ENCODE data around the gene MBNL1.

Gene MBNL1

GRCh38 chr3:152293347-152294006 is 24.7 kb downstream of the MBNL1 start:
- DNase-seq (ENCODE audit: low read depth): no peak
- no peak for TF ChIP-seq CTCF (conservative IDR thresholded peaks at IDR 0.05; ENCODE audit: low read depth, low read length)
- H3K4me3 ChIP-seq (ENCODE audit: low read depth, low read length): no peak overlapping the region

- no peak for DNase-seq (ENCODE audit: low read depth)
- H3K4me3 ChIP-seq (ENCODE audit: low read depth, low read length): no peak overlapping the region
- TF ChIP-seq CTCF (conservative IDR thresholded peaks at IDR 0.05; ENCODE audit: low read depth, low read length): no peak
Observed at GRCh38 chr3:152295344-152295743, 26.6 kb downstream of the MBNL1 start.

- TF ChIP-seq CTCF (conservative IDR thresholded peaks at IDR 0.05; ENCODE audit: low read depth, low read length): no peak
- no peak for DNase-seq (ENCODE audit: low read depth)
- H3K4me3 ChIP-seq (ENCODE audit: low read depth, low read length): no peak overlapping the region
Observed at GRCh38 chr3:152295806-152296205, 27.1 kb downstream of the MBNL1 start.

- no peak for TF ChIP-seq CTCF (conservative IDR thresholded peaks at IDR 0.05; ENCODE audit: low read depth, low read length)
- no peak overlapping the region for H3K4me3 ChIP-seq (ENCODE audit: low read depth, low read length)
Observed at GRCh38 chr3:152296382-152296781, 27.7 kb downstream of the MBNL1 start.

GRCh38 chr3:152296971-152297370 is 28.2 kb downstream of the MBNL1 start:
- no peak overlapping the region for H3K4me3 ChIP-seq (ENCODE audit: low read depth, low read length)
- no peak for TF ChIP-seq CTCF (conservative IDR thresholded peaks at IDR 0.05; ENCODE audit: low read depth, low read length)
- no peak for DNase-seq (ENCODE audit: low read depth)

More at GRCh38 chr3:152296382-152296781, 27.7 kb downstream of the MBNL1 start:
- DNase-seq (ENCODE audit: low read depth): no peak

GRCh38 chr3:152298393-152299248 is 29.9 kb downstream of the MBNL1 start:
- no peak for TF ChIP-seq CTCF (conservative IDR thresholded peaks at IDR 0.05; ENCODE audit: low read depth, low read length)
- peak overlapping the region; percentile 58 for H3K4me3 ChIP-seq (ENCODE audit: low read depth, low read length)
- DNase-seq (ENCODE audit: low read depth): peak; percentile 99
